GM18508 (cell line): Measurements from ENCODE around the gene C1D.
"Not testable (repeated sequence)": the region's sequence is repeated elsewhere in the genome, so short reads cannot be mapped to it uniquely, and the experiment has no call there.

ENCODE experiments used
- ATAC-seq: cut with Tn5 transposase; IDR thresholded peaks from one replicate; pipeline ENCODE4 v1.9.1; 2021; ENCODE audit warnings: moderate number of reproducible peaks; ENCODE audit not compliant: insufficient read depth, unreplicated experiment

The C1D gene

GRCh38 chr2:68062680-68063387 lies at the start of gene C1D:
TSS of gene C1D (minus strand) at chr2:68063004. CDS start at chr2:68047310, 15,694 bp downstream.
- ATAC-seq: peak; percentile 75

GRCh38 chr2:68110102-68110501 lies 47.3 kb upstream of the C1D start:
- ATAC-seq: peak; percentile 62

- ATAC-seq: no peak
These were observed 45.3 kb upstream of the C1D start for GRCh38 chr2:68108120-68108519.

- ATAC-seq: no peak
These were observed 44.7 kb upstream of the C1D start for GRCh38 chr2:68107475-68107874.

GRCh38 chr2:68104111-68104835 lies 41.5 kb upstream of the C1D start:
- ATAC-seq: no peak

GRCh38 chr2:68103709-68104055 lies 40.9 kb upstream of the C1D start:
- no peak for ATAC-seq

GRCh38 chr2:68103030-68103708 lies 40.4 kb upstream of the C1D start:
- ATAC-seq: no peak

GRCh38 chr2:68100189-68100588 lies 37.4 kb upstream of the C1D start:
- no peak for ATAC-seq

GRCh38 chr2:68099260-68099659 lies 36.5 kb upstream of the C1D start:
- no peak for ATAC-seq

- ATAC-seq: no peak
These were observed 35.5 kb upstream of the C1D start for GRCh38 chr2:68098291-68098797.

GRCh38 chr2:68094111-68094510 lies 31.3 kb upstream of the C1D start:
- ATAC-seq: no peak

- no peak for ATAC-seq
These were observed 30.8 kb upstream of the C1D start for GRCh38 chr2:68093634-68094033.

GRCh38 chr2:68091439-68092034 lies 28.7 kb upstream of the C1D start:
- ATAC-seq: no peak

GRCh38 chr2:68089961-68090360 lies 27.2 kb upstream of the C1D start:
- ATAC-seq: no peak

GRCh38 chr2:68088940-68089339 lies 26.1 kb upstream of the C1D start:
- no peak for ATAC-seq

- ATAC-seq: no peak
These were observed 23.4 kb upstream of the C1D start for GRCh38 chr2:68086166-68086565.

- ATAC-seq: no peak
These were observed 20.5 kb upstream of the C1D start for GRCh38 chr2:68083346-68083745.

- no peak for ATAC-seq
These were observed 11.2 kb upstream of the C1D start for GRCh38 chr2:68074050-68074449.

- ATAC-seq: not testable (repeated sequence)
These were observed 1.2 kb upstream of the C1D start for GRCh38 chr2:68063797-68064646.

- ATAC-seq: no peak
These were observed 2.2 kb downstream of the C1D start for GRCh38 chr2:68060652-68061051.
